ENCODE measurements around the gene HOXC5. TPM values are rescaled to one million over a fixed set of nuclear protein-coding genes. Genes with fewer than 3 reads are reported as not detected.
A peak's percentile ranks its signal among the peaks of the same experiment; 100 is the strongest.

HOXC5 gene
- total and polyA plus RNA-seq, 2 donors (not counting 1 experiment from before 2014, with no cell fraction given), result not detected

GRCh38 chr12:54033106-54033979 lies 493 bp downstream of the HOXC5 start:
- Histone ChIP-seq H2AFZ (ENCODE audit: insufficient read depth, low read depth, low read length, poor library complexity, severe bottlenecking) (peak overlapping the region; percentile 58), H4K20me1 (ENCODE audit: control insufficient read depth, insufficient read depth, low read length, poor library complexity, severe bottlenecking) (no peaks in the 10 kb centered on the region), H3K27me3 (replicated peaks in 1 of 4; ENCODE audit: control extremely low read depth in 1 of 4, control insufficient read depth in 3 of 4, insufficient read depth in 4 of 4, low read length in 3 of 4) (peaks cover 0 to 95% (median 68%) of the 10 kb centered on the region in 4 experiments), H3K9ac (ENCODE audit: low read length) (peak overlapping the region; percentile 47), H3K4me1 (ENCODE audit: control insufficient read depth in 2 of 2, insufficient read depth in 2 of 2, low read length in 2 of 2) (peaks cover 28 to 50% of the 10 kb centered on the region in 2 donors), H3K9me3 (ENCODE audit: control extremely low read depth in 1 of 3, control insufficient read depth in 2 of 3, insufficient read depth in 1 of 3, low read length in 2 of 3) (peaks cover 0 to 56% (median 6%) of the 10 kb centered on the region in 3 donors), H3K36me3 (replicated peaks in 1 of 2; ENCODE audit: control extremely low read depth in 1 of 2, control insufficient read depth in 1 of 2, extremely low read depth in 1 of 2, insufficient read depth in 2 of 2, low read length in 1 of 2) (no peaks in the 10 kb centered on the region), H3K4me3 (ENCODE audit: control extremely low read depth in 1 of 5, extremely low read depth in 1 of 5, insufficient read depth in 1 of 5, low read depth in 2 of 5, low read length in 4 of 5) (peak overlapping the region in 3 of 5 experiments; percentile 13 to 47 (median 36)), H3K27ac (ENCODE audit: low read length in 2 of 2) (no peak overlapping the region), H3K79me2 (ENCODE audit: control insufficient read depth, insufficient read depth, low read length) (no peaks in the 10 kb centered on the region), H3K4me2 (replicated peaks; ENCODE audit: low read depth, low read length, poor library complexity, severe bottlenecking) (peak overlapping the region; percentile 67)
- TF ChIP-seq CTCF (IDR thresholded peaks at IDR 0.05), result no peak
- TF ChIP-seq EZH2 (IDR thresholded peaks at IDR 0.05; ENCODE audit: borderline replicate concordance, insufficient read depth, low read depth, low read length, poor library complexity, severe bottlenecking), result no peak
- no peaks in the 10 kb centered on the region for H3K9me3 Mint-ChIP-seq (ENCODE audit: insufficient read depth)
- peaks cover 72% of the 10 kb centered on the region for H3K27me3 Mint-ChIP-seq
- DNase-seq (peak; percentile 57), ATAC-seq (ENCODE audit: low read depth) (no peak)
- CTCF ChIA-PET, result interaction anchor here (1.0 to 6.4 kb wide), 29 partner anchors 8 to 183 kb away, joined by 3 to 151 read pairs (median 9); partner anchors contain the start of genes HOXC4, HOXC8 and SMUG1
- peak overlapping the region; percentile 71 for H3K4me3 Mint-ChIP-seq
- 6% methylated on average over 50 of the region's 61 CpGs for WGBS (ENCODE audit: insufficient coverage)
- POLR2A ChIA-PET, result interaction anchor here (0.6 to 1.3 kb wide), 5 partner anchors 19 to 174 kb away, joined by 3 to 6 read pairs (median 3); partner anchors contain the start of gene HOXC4
- intact Hi-C loops (cut with micrococcal nuclease), result loop anchor here (5.0 kb wide), 2 partner anchors 36 to 66 kb away; no protein-coding TSS in a partner anchor
- H3K27ac Mint-ChIP-seq, result no peak overlapping the region
- peaks cover 29% of the 10 kb centered on the region for H3K4me1 Mint-ChIP-seq
